ENCODE measurements around the gene MGAT3.

Gene MGAT3

GRCh38 chr22:39530692-39531331 is 74.0 kb downstream of the MGAT3 start:
- Histone ChIP-seq H3K27ac (ENCODE audit: extremely low read depth, low read depth, low read length) (no peak overlapping the region), H3K9me3 (ENCODE audit: control insufficient read depth, insufficient read depth, low read depth, low read length) (no peaks in the 10 kb centered on the region), H3K4me1 (ENCODE audit: control insufficient read depth, insufficient read depth, low read length) (peaks cover 14% of the 10 kb centered on the region), H3K36me3 (ENCODE audit: control insufficient read depth in 2 of 2, insufficient read depth in 1 of 2, low read length in 2 of 2) (peaks cover 11 to 50% of the 10 kb centered on the region in 2 experiments; a peak in 2 of 3 replicates), H3K4me3 (ENCODE audit: low read depth, low read length) (no peak overlapping the region)
- ChIA-PET POLR2A (interaction anchor here (0.7 to 5.1 kb wide), 5 partner anchors 10 to 669 kb away, joined by 4 to 113 read pairs (median 8); partner anchors contain the start of genes ATF4, MIEF1 and RPL3), CTCF (interaction anchor here (0.6 to 13.7 kb wide), 19 partner anchors 8 to 820 kb away, joined by 3 to 380 read pairs (median 4); no protein-coding TSS in a partner anchor)
- TF ChIP-seq ZBTB17 (tag by site-specific recombination; IDR thresholded peaks at IDR 0.05) (peak; percentile 64), ZFP41 (tag by site-specific recombination; IDR thresholded peaks at IDR 0.05; ENCODE audit: borderline replicate concordance) (no peak), ZSCAN4 (tag by site-specific recombination; IDR thresholded peaks at IDR 0.05) (no peak), ZNF423 (tag by site-specific recombination; IDR thresholded peaks at IDR 0.05) (no peak), ZNF335 (tag by site-specific recombination; conservative IDR thresholded peaks at IDR 0.05) (peak; percentile 44), ZNF366 (tag by site-specific recombination; conservative IDR thresholded peaks at IDR 0.05) (0 out of 2 replicates have a peak, but pooled peaks have one; percentile 15), ZNF248 (tag by site-specific recombination; IDR thresholded peaks at IDR 0.05) (no peak), ZNF654 (tag by site-specific recombination; IDR thresholded peaks at IDR 0.05; ENCODE audit: low read depth) (peak; percentile 10), PRDM4 (tag by site-specific recombination; IDR thresholded peaks at IDR 0.05) (no peak), PRDM10 (tag by site-specific recombination; IDR thresholded peaks at IDR 0.05) (peak; percentile 91), ZNF341 (tag by site-specific recombination; IDR thresholded peaks at IDR 0.05; ENCODE audit: low read depth) (peak; percentile 85), ZNF660 (tag by site-specific recombination; IDR thresholded peaks at IDR 0.05) (no peak), ZNF610 (tag by site-specific recombination; IDR thresholded peaks at IDR 0.05; ENCODE audit: borderline replicate concordance) (no peak), ZNF692 (tag by site-specific recombination; IDR thresholded peaks at IDR 0.05) (no peak), ZNF837 (tag by site-specific recombination; IDR thresholded peaks at IDR 0.05) (no peak), ZNF16 (tag by site-specific recombination; IDR thresholded peaks at IDR 0.05; ENCODE audit: low read depth) (no peak), ZNF157 (tag by site-specific recombination; IDR thresholded peaks at IDR 0.05) (no peak), SP7 (tag by site-specific recombination; IDR thresholded peaks at IDR 0.05) (no peak), ZNF76 (tag by site-specific recombination; IDR thresholded peaks at IDR 0.05; ENCODE audit: borderline replicate concordance, low read depth) (0 out of 2 replicates have a peak, but pooled peaks have one; percentile 36), ZNF585B (tag by site-specific recombination; IDR thresholded peaks at IDR 0.05) (no peak), ZBTB44 (tag by site-specific recombination; IDR thresholded peaks at IDR 0.05) (0 out of 2 replicates have a peak, but pooled peaks have one; percentile 37), GLIS1 (tag by site-specific recombination; IDR thresholded peaks at IDR 0.05) (no peak), CTCF (tag by site-specific recombination; IDR thresholded peaks at IDR 0.05) (peak; percentile 48), TRIM28 (IDR thresholded peaks at IDR 0.05; ENCODE audit: borderline replicate concordance, low read length) (peak; percentile 50; the same call in 1 of the 2 replicates)
